Common myeloid progenitor, CD34-positive (primary cell): ENCODE results near the gene SAMD4A.
"Not testable (repeated sequence)": the region's sequence is repeated elsewhere in the genome, so short reads cannot be mapped to it uniquely, and the experiment has no call there.

ENCODE experiments used
- CTCF ChIA-PET: fragments of 350-600 bp; sonication (Branson Sonifier 250); formaldehyde crosslinking; loops from one replicate; lab custom pipeline; 2021; ENCODE audit warnings: antibody characterized with exemption; lab: Charles Lee
- POLR2A ChIA-PET: fragments of 350-600 bp; sonication (Branson Sonifier 250); formaldehyde crosslinking; loops from one replicate; lab custom pipeline; 2021; ENCODE audit warnings: antibody characterized with exemption; lab: Charles Lee
- DNase-seq, 3 donors: peaks; one replicate each; pipeline versions ENCODE4 v3.0.0 to v3.0.0-alpha.2; 2013
- H3K27ac ChIP-seq, 2 experiments: 1 replicate in 1 of 2; 2 replicates in 1 of 2; pipeline ENCODE4 v1.7.0; 2013; ENCODE audit warnings: inconsistent platforms in 2 of 2, low read length in 2 of 2, mild to moderate bottlenecking in 2 of 2, low read depth in 1 of 2, moderate library complexity in 1 of 2; ENCODE audit not compliant: severe bottlenecking in 2 of 2, insufficient read depth in 1 of 2, poor library complexity in 1 of 2
- H3K27me3 ChIP-seq, 5 experiments: replicated peaks in 2 of 5; 1 replicate in 3 of 5; 2 replicates in 2 of 5; pipeline versions ENCODE4 v1.6.1 to v1.7.0; 2013; ENCODE audit warnings: low read length in 4 of 5, mild to moderate bottlenecking in 2 of 5, moderate library complexity in 2 of 5, inconsistent platforms in 1 of 5; ENCODE audit not compliant: insufficient read depth in 5 of 5, control insufficient read depth in 4 of 5
- H3K36me3 ChIP-seq, 4 experiments: 1 replicate in 2 of 4; 2 replicates in 2 of 4; pipeline versions ENCODE4 v1.6.1 to v1.7.0; 2013; ENCODE audit warnings: low read length in 3 of 4, control low read depth in 1 of 4, mild to moderate bottlenecking in 1 of 4; ENCODE audit not compliant: control insufficient read depth in 4 of 4, insufficient read depth in 4 of 4
- H3K4me1 ChIP-seq, 4 experiments: 1 replicate in 3 of 4; 2 replicates in 1 of 4; pipeline versions ENCODE4 v1.6.1 to v1.7.1; 2013; ENCODE audit warnings: low read length in 3 of 4, mild to moderate bottlenecking in 3 of 4, control low read depth in 1 of 4, inconsistent platforms in 1 of 4, moderate library complexity in 1 of 4; ENCODE audit not compliant: control insufficient read depth in 4 of 4, insufficient read depth in 4 of 4; ENCODE audit errors: control extremely low read depth in 1 of 4
- H3K4me3 ChIP-seq, 7 experiments: 1 replicate in 4 of 7; 2 replicates in 3 of 7; pipeline versions ENCODE4 v1.5.1 to v1.7.0; 2013; ENCODE audit warnings: mild to moderate bottlenecking in 7 of 7, low read length in 6 of 7, moderate library complexity in 6 of 7, inconsistent platforms in 2 of 7, low read depth in 2 of 7, control low read depth in 1 of 7; ENCODE audit not compliant: insufficient read depth in 4 of 7, control insufficient read depth in 1 of 7; ENCODE audit errors: extremely low read depth in 1 of 7
- H3K9me3 ChIP-seq, 5 experiments: 1 replicate in 4 of 5; 2 replicates in 1 of 5; pipeline versions ENCODE4 v1.6.1 to v1.7.1; 2013; ENCODE audit warnings: low read length in 4 of 5, mild to moderate bottlenecking in 2 of 5, inconsistent platforms in 1 of 5, low read depth in 1 of 5, moderate library complexity in 1 of 5; ENCODE audit not compliant: control insufficient read depth in 4 of 5, insufficient read depth in 2 of 5; ENCODE audit errors: control extremely low read depth in 1 of 5
- WGBS: methylation state at CpG from one replicate; pipeline ENCODE4 v1.1.5; 2013; ENCODE audit not compliant: insufficient coverage; 5-methylcytosine and 5-hydroxymethylcytosine counted together

SAMD4A gene

DNA sequence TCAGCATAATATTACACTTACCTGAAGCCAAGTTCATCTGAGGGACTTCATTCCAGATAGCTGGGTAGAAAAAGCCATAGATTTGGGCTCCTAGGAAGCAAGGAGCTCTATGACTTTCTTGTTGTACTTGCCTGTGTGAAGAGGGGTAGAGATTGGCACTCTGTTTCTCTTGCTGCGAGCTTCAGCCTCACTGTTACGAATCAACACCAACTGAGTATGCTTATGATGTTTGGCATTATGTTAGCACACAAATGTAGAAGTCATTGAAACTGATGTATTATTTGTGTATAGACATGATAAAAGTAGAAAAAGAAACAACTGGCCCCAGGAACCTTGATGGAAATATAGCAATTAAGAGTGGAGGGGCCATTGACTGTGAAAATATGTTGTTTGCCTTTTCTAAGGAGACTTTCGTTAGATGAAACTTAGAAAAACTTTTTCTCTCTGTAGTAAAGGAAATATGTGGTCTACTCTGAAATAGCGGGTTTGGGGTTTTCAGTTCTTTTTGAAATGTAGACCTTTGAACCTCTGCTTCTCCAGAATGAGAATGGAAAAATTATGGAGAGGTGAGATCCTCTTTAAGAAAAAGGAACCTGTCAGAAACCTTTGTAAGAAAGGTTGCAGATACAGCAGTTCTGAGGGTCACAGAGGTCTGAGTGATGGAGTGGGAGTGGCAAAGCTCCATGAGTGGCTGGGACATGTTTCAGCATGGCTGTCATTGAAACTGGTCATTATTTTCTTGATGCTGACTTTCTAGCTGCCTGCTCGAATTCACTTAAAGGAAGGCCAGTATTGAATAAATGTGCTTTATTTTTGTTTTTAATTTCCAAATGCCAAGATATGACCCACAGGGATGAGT is 175.8 kb downstream of the SAMD4A start:
- Histone ChIP-seq H3K4me3 (no peak overlapping the region), H3K27ac (no peak overlapping the region), H3K9me3 (no peaks in the 10 kb centered on the region), H3K36me3 (no peaks in the 10 kb centered on the region), H3K27me3 (no peaks in the 10 kb centered on the region), H3K4me1 (peaks cover under 1 to 19% (median 6%) of the 10 kb centered on the region in 4 experiments)
- no peak for DNase-seq
- 58% methylated on average over 4 of the region's 5 CpGs for WGBS
- CTCF ChIA-PET: interaction anchor here (0.7 to 1.3 kb wide), 3 partner anchors 24 to 43 kb away, joined by 3 to 4 read pairs (median 3); no protein-coding TSS in a partner anchor
- POLR2A ChIA-PET: no interaction called here

DNA sequence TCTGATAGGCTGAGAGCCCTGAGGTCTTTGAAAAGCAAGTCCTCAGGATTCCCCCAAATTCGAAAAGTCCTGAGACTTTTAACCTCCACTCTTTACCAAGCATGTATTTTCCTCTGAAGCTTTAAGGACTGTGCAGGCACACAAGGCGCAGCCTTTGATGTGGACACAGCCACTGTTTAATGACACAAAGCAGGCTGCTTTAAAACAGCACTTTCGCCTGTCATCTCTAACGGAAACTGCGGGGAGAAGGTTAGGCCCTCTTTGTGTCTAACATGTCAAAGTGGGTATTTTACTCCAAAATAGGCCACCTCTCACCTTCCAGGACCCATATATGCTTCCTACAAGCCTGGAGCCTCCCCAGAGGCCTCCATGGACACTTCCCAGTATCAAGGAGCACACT is 176.5 kb downstream of the SAMD4A start:
- CTCF ChIA-PET: interaction anchor here (0.7 kb wide), 1 partner anchor 12 kb away, joined by 3 read pairs; no protein-coding TSS in a partner anchor
- Histone ChIP-seq H3K36me3 (no peaks in the 10 kb centered on the region), H3K27ac (no peak overlapping the region), H3K9me3 (no peaks in the 10 kb centered on the region), H3K4me1 (peaks cover 0 to 12% (median 3%) of the 10 kb centered on the region in 4 experiments), H3K27me3 (no peaks in the 10 kb centered on the region), H3K4me3 (no peak overlapping the region)
- POLR2A ChIA-PET: no interaction called here
- 95% methylated on average over 5 of the region's 5 CpGs for WGBS
- DNase-seq: no peak

DNA sequence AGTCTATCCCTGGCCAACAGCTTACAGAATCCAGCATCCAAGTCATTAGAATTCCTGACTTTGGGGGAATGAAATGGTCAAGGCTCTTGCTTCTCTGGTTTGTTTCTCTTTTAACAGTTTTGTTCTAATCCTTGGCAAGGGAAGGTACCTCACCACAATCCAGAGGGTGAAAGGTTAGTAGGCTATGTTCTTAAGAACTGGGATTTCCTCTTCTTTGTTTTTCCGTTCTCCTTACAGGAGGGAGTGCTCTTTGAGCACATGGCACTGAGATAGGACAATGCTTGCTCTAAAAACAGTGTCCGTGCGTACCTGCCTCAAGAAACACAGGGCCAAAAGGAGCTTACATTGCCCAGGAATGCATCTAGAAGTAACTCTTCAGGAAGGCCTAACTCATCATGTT is 179.1 kb downstream of the SAMD4A start:
- Histone ChIP-seq H3K36me3 (no peaks in the 10 kb centered on the region), H3K4me3 (no peak overlapping the region), H3K9me3 (no peaks in the 10 kb centered on the region), H3K27me3 (no peaks in the 10 kb centered on the region), H3K27ac (no peak overlapping the region), H3K4me1 (peaks cover 0 to 9% (median 2%) of the 10 kb centered on the region in 4 experiments)
- CTCF ChIA-PET: interaction anchor here (0.9 to 1.7 kb wide), 7 partner anchors 8 to 28 kb away, joined by 3 to 8 read pairs (median 5); no protein-coding TSS in a partner anchor
- POLR2A ChIA-PET: no interaction called here
- WGBS: 100% methylated on average over 2 of the region's 3 CpGs
- no peak for DNase-seq

DNA sequence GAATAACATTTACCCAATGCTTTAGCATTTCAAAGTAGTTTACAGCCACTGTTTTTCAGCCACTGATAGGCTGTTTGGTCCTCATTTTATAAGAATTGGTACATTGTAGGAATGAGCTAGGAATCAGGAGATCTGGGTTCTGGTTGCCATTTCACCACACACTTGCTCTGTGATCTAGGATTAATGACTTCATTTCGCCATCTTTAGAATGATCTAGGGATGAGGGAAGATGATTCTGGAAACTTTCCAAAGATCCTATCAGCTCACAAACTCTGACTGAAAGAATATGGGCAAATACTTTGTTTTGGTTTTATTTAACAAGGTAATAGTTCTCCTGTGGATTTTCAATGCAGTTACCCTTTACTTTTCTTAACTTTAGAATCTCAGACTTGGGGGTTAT is 180.7 kb downstream of the SAMD4A start:
- no peak for DNase-seq
- POLR2A ChIA-PET: no interaction called here
- Histone ChIP-seq H3K36me3 (no peaks in the 10 kb centered on the region), H3K27ac (no peak overlapping the region), H3K4me3 (no peak overlapping the region), H3K4me1 (peaks cover 0 to 3% (median under 1%) of the 10 kb centered on the region in 4 experiments), H3K27me3 (no peaks in the 10 kb centered on the region), H3K9me3 (no peaks in the 10 kb centered on the region)
- CTCF ChIA-PET: no interaction called here
- WGBS: no CpG with 5 or more reads among the region's 1 CpG

DNA sequence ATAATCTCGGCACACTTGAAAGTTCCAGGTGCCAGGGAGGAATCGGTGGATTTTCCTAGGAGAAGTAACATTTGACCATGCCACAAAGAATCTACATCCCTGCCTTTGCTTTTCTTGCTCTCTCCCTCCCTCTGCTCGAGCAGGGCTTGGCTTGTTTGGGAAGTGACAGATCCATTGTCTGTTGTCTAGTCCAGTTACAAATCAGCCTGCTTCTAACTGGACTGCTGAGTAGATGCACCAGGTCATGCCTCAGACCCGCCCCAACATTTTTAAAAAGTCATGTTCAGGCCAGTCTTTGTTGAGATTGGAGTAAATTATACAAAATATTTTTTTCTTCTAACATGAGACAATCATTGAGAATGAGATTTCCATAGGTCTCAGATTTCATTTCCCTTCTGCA is 182.3 kb downstream of the SAMD4A start:
- ChIA-PET CTCF (no interaction called here), POLR2A (no interaction called here)
- 100% methylated on average over 2 of the region's 4 CpGs for WGBS
- Histone ChIP-seq H3K27me3 (no peaks in the 10 kb centered on the region), H3K4me3 (no peak overlapping the region), H3K36me3 (no peaks in the 10 kb centered on the region), H3K27ac (no peak overlapping the region), H3K9me3 (no peaks in the 10 kb centered on the region), H3K4me1 (no peaks in the 10 kb centered on the region)
- no peak for DNase-seq

DNA sequence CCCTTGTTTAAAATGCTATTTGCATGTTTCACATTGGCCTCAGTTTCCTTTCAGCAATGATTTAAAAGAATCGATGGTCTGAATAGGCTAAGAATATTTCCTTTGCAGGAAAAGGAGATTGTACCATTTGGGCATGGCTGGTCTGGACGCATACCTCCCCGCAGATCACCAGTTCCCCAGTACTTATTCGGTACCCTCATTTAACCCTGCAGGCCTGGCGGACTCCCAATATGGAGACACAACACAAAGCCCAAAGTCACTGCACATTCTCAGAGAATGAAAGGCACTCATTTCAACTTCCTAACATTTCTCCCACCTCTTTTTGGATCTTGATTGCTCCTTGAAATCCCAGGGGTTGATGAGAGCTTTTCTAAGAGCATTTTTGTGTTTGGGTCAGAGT is 182.8 kb downstream of the SAMD4A start:
- Histone ChIP-seq H3K27me3 (no peaks in the 10 kb centered on the region), H3K4me3 (no peak overlapping the region), H3K27ac (no peak overlapping the region), H3K36me3 (no peaks in the 10 kb centered on the region), H3K9me3 (no peaks in the 10 kb centered on the region), H3K4me1 (no peaks in the 10 kb centered on the region)
- ChIA-PET CTCF (no interaction called here), POLR2A (no interaction called here)
- no peak for DNase-seq
- 100% methylated on average over 3 of the region's 5 CpGs for WGBS

DNA sequence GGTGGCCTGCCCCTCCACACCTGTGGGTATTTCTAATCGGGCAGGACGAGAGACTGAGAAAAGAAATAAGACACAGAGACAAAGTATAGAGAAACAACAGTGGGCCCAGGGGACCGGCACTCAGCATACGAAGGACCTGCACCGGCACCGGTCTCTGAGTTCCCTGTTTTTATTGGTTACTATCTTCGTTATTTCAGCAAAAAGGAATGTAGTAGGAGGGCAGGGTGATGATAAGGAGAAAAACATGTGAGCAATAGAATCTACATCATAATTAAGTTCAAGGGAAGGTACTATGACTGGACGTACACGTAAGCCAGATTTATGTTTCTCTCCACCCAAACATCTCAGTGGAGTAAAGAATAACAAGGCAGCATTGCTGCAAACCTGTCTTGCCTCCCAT is 185.7 kb downstream of the SAMD4A start:
- H3K36me3 ChIP-seq, POLR2A ChIA-PET: not testable (repeated sequence)

More for the DNA sequence above, 185.7 kb downstream of the SAMD4A start:
- CTCF ChIA-PET, H3K27me3 ChIP-seq, H3K4me3 ChIP-seq, H3K9me3 ChIP-seq, DNase-seq, H3K27ac ChIP-seq: not testable (repeated sequence)
- 100% methylated on average over 7 of the region's 9 CpGs for WGBS
- peaks cover 11 to 20% (median 18%) of the 10 kb centered on the region in 4 experiments for H3K4me1 ChIP-seq
